ENCODE results near the gene OR2AG1.

The OR2AG1 gene

GRCh38 chr11:6782720-6783119 lies at the start of gene OR2AG1:
Gene OR2AG1 (plus strand): TSS chr11:6783020. CDS start chr11:6785038, 2,018 bp downstream.
- no peak for TF ChIP-seq CTCF (IDR thresholded peaks at IDR 0.05; ENCODE audit: low read depth, low read length)
- TF ChIP-seq EZH2phosphoT487 (IDR thresholded peaks at IDR 0.05; ENCODE audit: low read depth) = no peak
- peaks cover 20% of the 10 kb centered on the region for H3K4me1 ChIP-seq (ENCODE audit: low read length)
- no peaks in the 10 kb centered on the region for H3K36me3 ChIP-seq (replicated peaks; ENCODE audit: low read depth, low read length)
- H3K9ac ChIP-seq (ENCODE audit: low read length) = no peak within 1 kb of the TSS
- no peaks in the 10 kb centered on the region for H3K27me3 ChIP-seq (ENCODE audit: low read depth, low read length)
- H4K20me1 ChIP-seq (ENCODE audit: insufficient read depth, low read length) = no peaks in the 10 kb centered on the region
- no peak within 1 kb of the TSS for H3K27ac ChIP-seq (ENCODE audit: low read length)
- no peaks in the 10 kb centered on the region for H3K9me3 ChIP-seq (ENCODE audit: insufficient read depth, low read length)
- H2AFZ ChIP-seq (ENCODE audit: low read depth, low read length) = no peak within 1 kb of the TSS
- no peaks in the 10 kb centered on the region for H3K79me2 ChIP-seq (ENCODE audit: low read length)
- no peak within 1 kb of the TSS for H3K4me2 ChIP-seq (ENCODE audit: low read length)
- no peak within 1 kb of the TSS for H3K4me3 ChIP-seq (ENCODE audit: low read length)

- Histone ChIP-seq H3K27ac (ENCODE audit: low read length) (no peak overlapping the region), H3K27me3 (ENCODE audit: low read depth, low read length) (peaks cover 12% of the 10 kb centered on the region), H3K4me1 (ENCODE audit: low read length) (peaks cover 29% of the 10 kb centered on the region)
These were observed 49.2 kb upstream of the OR2AG1 start for GRCh38 chr11:6733326-6734275.

GRCh38 chr11:6734616-6735015 lies 48.2 kb upstream of the OR2AG1 start:
- H3K4me2 ChIP-seq (ENCODE audit: low read length) = no peak overlapping the region
- H3K9me3 ChIP-seq (ENCODE audit: insufficient read depth, low read length) = no peaks in the 10 kb centered on the region
- no peak overlapping the region for H3K9ac ChIP-seq (ENCODE audit: low read length)
- no peak overlapping the region for H2AFZ ChIP-seq (ENCODE audit: low read depth, low read length)
- no peaks in the 10 kb centered on the region for H4K20me1 ChIP-seq (ENCODE audit: insufficient read depth, low read length)
- no peak overlapping the region for H3K27ac ChIP-seq (ENCODE audit: low read length)
- H3K79me2 ChIP-seq (ENCODE audit: low read length) = no peaks in the 10 kb centered on the region
- no peak overlapping the region for H3K4me3 ChIP-seq (ENCODE audit: low read length)
- no peaks in the 10 kb centered on the region for H3K36me3 ChIP-seq (replicated peaks; ENCODE audit: low read depth, low read length)
- peaks cover 29% of the 10 kb centered on the region for H3K4me1 ChIP-seq (ENCODE audit: low read length)
- H3K27me3 ChIP-seq (ENCODE audit: low read depth, low read length) = peaks cover 12% of the 10 kb centered on the region; the same call in 1 of the 2 replicates
- no peak for TF ChIP-seq EZH2phosphoT487 (IDR thresholded peaks at IDR 0.05; ENCODE audit: low read depth)
- TF ChIP-seq CTCF (IDR thresholded peaks at IDR 0.05; ENCODE audit: low read depth, low read length) = no peak

More at GRCh38 chr11:6733326-6734275, 49.2 kb upstream of the OR2AG1 start:
- Histone ChIP-seq H3K4me3 (ENCODE audit: low read length) (no peak overlapping the region), H3K9ac (ENCODE audit: low read length) (no peak overlapping the region), H3K36me3 (replicated peaks; ENCODE audit: low read depth, low read length) (no peaks in the 10 kb centered on the region), H4K20me1 (ENCODE audit: insufficient read depth, low read length) (no peaks in the 10 kb centered on the region), H3K4me2 (ENCODE audit: low read length) (no peak overlapping the region), H3K9me3 (ENCODE audit: insufficient read depth, low read length) (no peaks in the 10 kb centered on the region), H2AFZ (ENCODE audit: low read depth, low read length) (no peak overlapping the region), H3K79me2 (ENCODE audit: low read length) (no peaks in the 10 kb centered on the region)
- TF ChIP-seq EZH2phosphoT487 (IDR thresholded peaks at IDR 0.05; ENCODE audit: low read depth) (no peak), CTCF (IDR thresholded peaks at IDR 0.05; ENCODE audit: low read depth, low read length) (no peak)

GRCh38 chr11:6735306-6735705 lies 47.5 kb upstream of the OR2AG1 start:
- TF ChIP-seq CTCF (IDR thresholded peaks at IDR 0.05; ENCODE audit: low read depth, low read length) = no peak
- Histone ChIP-seq H3K4me1 (ENCODE audit: low read length) (peaks cover 29% of the 10 kb centered on the region), H3K9me3 (ENCODE audit: insufficient read depth, low read length) (no peaks in the 10 kb centered on the region), H3K79me2 (ENCODE audit: low read length) (no peaks in the 10 kb centered on the region), H3K4me2 (ENCODE audit: low read length) (0 out of 2 replicates have a peak overlapping the region, but pooled peaks have one; percentile 5), H4K20me1 (ENCODE audit: insufficient read depth, low read length) (no peaks in the 10 kb centered on the region), H3K4me3 (ENCODE audit: low read length) (no peak overlapping the region), H3K9ac (ENCODE audit: low read length) (no peak overlapping the region), H3K27me3 (ENCODE audit: low read depth, low read length) (peaks cover 12% of the 10 kb centered on the region; the same call in 1 of the 2 replicates), H2AFZ (ENCODE audit: low read depth, low read length) (no peak overlapping the region), H3K36me3 (replicated peaks; ENCODE audit: low read depth, low read length) (no peaks in the 10 kb centered on the region), H3K27ac (ENCODE audit: low read length) (no peak overlapping the region)

All from OCI-LY3 (cell line).